ENCODE results near the gene PLA2G2C. TPM values are rescaled to one million over a fixed set of nuclear protein-coding genes. Genes with fewer than 3 reads are reported as not detected.

The PLA2G2C gene
- total and polyA plus RNA-seq, 2 experiments from 2014 or later: not detected

DNA sequence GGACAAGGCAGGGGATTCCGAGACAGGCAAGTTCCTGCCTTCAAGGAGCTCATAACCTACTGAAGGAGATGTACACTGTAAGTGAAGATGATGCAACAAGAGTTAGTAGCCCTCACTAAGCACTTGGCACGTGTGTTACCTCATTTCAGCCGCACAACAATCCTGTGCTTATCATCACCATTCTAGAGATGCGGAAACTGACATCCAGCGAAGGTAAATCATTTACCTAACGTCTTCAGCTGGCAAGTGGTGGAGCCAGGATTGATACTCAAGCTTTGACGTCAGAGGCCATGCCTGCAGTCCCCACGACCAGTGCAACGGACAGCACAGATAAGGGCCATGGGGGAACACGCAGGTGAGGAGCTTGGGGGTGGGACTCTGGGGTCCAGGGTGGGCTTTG lies 3.3 kb downstream of the PLA2G2C start:
- peaks cover 15% of the 10 kb centered on the region for H3K27me3 Mint-ChIP-seq (ENCODE audit: insufficient read depth, low read depth, poor library complexity)
- no peak overlapping the region for H3K4me3 ChIP-seq
- no peaks in the 10 kb centered on the region for H3K9me2 ChIP-seq (ENCODE audit: insufficient read depth)
- no peaks in the 10 kb centered on the region for H3F3A ChIP-seq (replicated peaks; ENCODE audit: low read depth)
- DNase-seq (ENCODE audit: low spot score) (no peak), ATAC-seq (no peak)
- no peaks in the 10 kb centered on the region for H3K79me2 ChIP-seq (replicated peaks; ENCODE audit: insufficient read depth)
- no peak overlapping the region for H2AFZ ChIP-seq
- peaks cover 13% of the 10 kb centered on the region for H3K27me3 ChIP-seq (ENCODE audit: insufficient read depth)
- H3K36me3 ChIP-seq (ENCODE audit: insufficient read depth): no peaks in the 10 kb centered on the region
- peaks cover 2% of the 10 kb centered on the region; the same call in 1 of the 3 replicates for H3K9me3 Mint-ChIP-seq
- H3K27ac Mint-ChIP-seq: no peak overlapping the region
- no peak for TF ChIP-seq REST (IDR thresholded peaks at IDR 0.05; ENCODE audit: unreplicated experiment)
- no peak for TF ChIP-seq STAT1 (IDR thresholded peaks at IDR 0.05; ENCODE audit: unreplicated experiment)
- no peak for TF ChIP-seq EZH2 (IDR thresholded peaks at IDR 0.05; ENCODE audit: low read depth, unreplicated experiment)
- TF ChIP-seq EZH2phosphoT487 (IDR thresholded peaks at IDR 0.05; ENCODE audit: unreplicated experiment): no peak
- TF ChIP-seq ETS1 (IDR thresholded peaks at IDR 0.05): no peak
- no peak for TF ChIP-seq POLR2AphosphoS5 (IDR thresholded peaks at IDR 0.05; ENCODE audit: low read depth)
- TF ChIP-seq JUNB (IDR thresholded peaks at IDR 0.05; ENCODE audit: unreplicated experiment): no peak
- TF ChIP-seq CTCF (conservative IDR thresholded peaks at IDR 0.05; ENCODE audit: low read depth in 2 of 2): no peak
- no peak for TF ChIP-seq ZNF331 (CRISPR knock-in tag; IDR thresholded peaks at IDR 0.05; ENCODE audit: low read depth)
- no peak for TF ChIP-seq CREB1 (CRISPR knock-in tag; IDR thresholded peaks at IDR 0.05; ENCODE audit: low read depth)
- TF ChIP-seq, protein P1, sequence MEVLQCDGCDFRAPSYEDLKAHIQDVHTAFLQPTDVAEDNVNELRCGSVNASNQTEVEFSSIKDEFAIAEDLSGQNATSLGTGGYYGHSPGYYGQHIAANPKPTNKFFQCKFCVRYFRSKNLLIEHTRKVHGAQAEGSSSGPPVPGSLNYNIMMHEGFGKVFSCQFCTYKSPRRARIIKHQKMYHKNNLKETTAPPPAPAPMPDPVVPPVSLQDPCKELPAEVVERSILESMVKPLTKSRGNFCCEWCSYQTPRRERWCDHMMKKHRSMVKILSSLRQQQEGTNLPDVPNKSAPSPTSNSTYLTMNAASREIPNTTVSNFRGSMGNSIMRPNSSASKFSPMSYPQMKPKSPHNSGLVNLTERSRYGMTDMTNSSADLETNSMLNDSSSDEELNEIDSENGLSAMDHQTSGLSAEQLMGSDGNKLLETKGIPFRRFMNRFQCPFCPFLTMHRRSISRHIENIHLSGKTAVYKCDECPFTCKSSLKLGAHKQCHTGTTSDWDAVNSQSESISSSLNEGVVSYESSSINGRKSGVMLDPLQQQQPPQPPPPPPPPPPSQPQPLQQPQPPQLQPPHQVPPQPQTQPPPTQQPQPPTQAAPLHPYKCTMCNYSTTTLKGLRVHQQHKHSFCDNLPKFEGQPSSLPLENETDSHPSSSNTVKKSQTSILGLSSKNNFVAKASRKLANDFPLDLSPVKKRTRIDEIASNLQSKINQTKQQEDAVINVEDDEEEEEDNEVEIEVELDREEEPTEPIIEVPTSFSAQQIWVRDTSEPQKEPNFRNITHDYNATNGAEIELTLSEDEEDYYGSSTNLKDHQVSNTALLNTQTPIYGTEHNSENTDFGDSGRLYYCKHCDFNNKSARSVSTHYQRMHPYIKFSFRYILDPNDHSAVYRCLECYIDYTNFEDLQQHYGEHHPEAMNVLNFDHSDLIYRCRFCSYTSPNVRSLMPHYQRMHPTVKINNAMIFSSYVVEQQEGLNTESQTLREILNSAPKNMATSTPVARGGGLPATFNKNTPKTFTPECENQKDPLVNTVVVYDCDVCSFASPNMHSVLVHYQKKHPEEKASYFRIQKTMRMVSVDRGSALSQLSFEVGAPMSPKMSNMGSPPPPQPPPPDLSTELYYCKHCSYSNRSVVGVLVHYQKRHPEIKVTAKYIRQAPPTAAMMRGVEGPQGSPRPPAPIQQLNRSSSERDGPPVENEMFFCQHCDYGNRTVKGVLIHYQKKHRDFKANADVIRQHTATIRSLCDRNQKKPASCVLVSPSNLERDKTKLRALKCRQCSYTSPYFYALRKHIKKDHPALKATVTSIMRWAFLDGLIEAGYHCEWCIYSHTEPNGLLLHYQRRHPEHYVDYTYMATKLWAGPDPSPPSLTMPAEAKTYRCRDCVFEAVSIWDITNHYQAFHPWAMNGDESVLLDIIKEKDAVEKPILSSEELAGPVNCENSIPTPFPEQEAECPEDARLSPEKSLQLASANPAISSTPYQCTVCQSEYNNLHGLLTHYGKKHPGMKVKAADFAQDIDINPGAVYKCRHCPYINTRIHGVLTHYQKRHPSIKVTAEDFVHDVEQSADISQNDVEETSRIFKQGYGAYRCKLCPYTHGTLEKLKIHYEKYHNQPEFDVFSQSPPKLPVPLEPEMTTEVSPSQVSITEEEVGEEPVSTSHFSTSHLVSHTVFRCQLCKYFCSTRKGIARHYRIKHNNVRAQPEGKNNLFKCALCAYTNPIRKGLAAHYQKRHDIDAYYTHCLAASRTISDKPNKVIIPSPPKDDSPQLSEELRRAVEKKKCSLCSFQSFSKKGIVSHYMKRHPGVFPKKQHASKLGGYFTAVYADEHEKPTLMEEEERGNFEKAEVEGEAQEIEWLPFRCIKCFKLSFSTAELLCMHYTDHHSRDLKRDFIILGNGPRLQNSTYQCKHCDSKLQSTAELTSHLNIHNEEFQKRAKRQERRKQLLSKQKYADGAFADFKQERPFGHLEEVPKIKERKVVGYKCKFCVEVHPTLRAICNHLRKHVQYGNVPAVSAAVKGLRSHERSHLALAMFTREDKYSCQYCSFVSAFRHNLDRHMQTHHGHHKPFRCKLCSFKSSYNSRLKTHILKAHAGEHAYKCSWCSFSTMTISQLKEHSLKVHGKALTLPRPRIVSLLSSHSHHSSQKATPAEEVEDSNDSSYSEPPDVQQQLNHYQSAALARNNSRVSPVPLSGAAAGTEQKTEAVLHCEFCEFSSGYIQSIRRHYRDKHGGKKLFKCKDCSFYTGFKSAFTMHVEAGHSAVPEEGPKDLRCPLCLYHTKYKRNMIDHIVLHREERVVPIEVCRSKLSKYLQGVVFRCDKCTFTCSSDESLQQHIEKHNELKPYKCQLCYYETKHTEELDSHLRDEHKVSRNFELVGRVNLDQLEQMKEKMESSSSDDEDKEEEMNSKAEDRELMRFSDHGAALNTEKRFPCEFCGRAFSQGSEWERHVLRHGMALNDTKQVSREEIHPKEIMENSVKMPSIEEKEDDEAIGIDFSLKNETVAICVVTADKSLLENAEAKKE (CRISPR knock-in tag; IDR thresholded peaks at IDR 0.05): no peak
- TF ChIP-seq NANOG (IDR thresholded peaks at IDR 0.05; ENCODE audit: borderline replicate concordance): no peak
- TF ChIP-seq ZNF114 (CRISPR knock-in tag; IDR thresholded peaks at IDR 0.05): no peak
- peaks cover 18% of the 10 kb centered on the region for H3K4me1 Mint-ChIP-seq
- no peaks in the 10 kb centered on the region for H4K20me1 ChIP-seq (replicated peaks; ENCODE audit: insufficient read depth)
- H3K27ac ChIP-seq (ENCODE audit: low read depth): no peak overlapping the region
- peaks cover 9% of the 10 kb centered on the region for H3K4me1 ChIP-seq (ENCODE audit: insufficient read depth)
- no peak overlapping the region for H3K4me2 ChIP-seq
- H3K36me3 Mint-ChIP-seq (ENCODE audit: low read depth): no peaks in the 10 kb centered on the region; the same call in 2 of the 3 replicates
- no peak overlapping the region for H3K4me3 Mint-ChIP-seq
